GM10847 (cell line): ENCODE results near the gene CFAP92.

Experiments
- POLR2A ChIP-seq: IDR thresholded peaks from 2 replicates; pipeline ENCODE4 v1.6.1; 2011; ENCODE audit not compliant: insufficient read length; ENCODE audit errors: extremely low read depth

The CFAP92 gene

DNA sequence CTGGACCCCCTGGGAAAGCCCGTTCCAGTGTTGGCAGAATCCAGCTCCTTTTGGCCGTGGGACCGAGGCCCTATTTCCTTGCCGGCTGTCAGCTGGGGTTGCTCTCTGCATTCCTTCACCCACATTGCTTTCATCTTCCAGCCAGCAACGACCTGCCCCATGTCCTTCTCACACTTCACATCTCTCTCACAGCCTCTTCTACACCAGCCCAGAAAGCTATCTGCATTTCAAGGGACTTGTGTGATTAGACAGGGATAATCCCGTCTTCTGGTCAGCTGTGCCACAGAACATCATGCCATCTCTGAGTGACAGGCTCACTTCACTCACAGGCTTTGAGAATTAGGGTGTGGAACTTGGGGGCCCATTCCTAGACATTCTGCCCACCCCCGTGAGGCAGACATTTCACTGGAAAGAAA lies 23.6 kb upstream of the CFAP92 start:
- no peak for TF ChIP-seq POLR2A

DNA sequence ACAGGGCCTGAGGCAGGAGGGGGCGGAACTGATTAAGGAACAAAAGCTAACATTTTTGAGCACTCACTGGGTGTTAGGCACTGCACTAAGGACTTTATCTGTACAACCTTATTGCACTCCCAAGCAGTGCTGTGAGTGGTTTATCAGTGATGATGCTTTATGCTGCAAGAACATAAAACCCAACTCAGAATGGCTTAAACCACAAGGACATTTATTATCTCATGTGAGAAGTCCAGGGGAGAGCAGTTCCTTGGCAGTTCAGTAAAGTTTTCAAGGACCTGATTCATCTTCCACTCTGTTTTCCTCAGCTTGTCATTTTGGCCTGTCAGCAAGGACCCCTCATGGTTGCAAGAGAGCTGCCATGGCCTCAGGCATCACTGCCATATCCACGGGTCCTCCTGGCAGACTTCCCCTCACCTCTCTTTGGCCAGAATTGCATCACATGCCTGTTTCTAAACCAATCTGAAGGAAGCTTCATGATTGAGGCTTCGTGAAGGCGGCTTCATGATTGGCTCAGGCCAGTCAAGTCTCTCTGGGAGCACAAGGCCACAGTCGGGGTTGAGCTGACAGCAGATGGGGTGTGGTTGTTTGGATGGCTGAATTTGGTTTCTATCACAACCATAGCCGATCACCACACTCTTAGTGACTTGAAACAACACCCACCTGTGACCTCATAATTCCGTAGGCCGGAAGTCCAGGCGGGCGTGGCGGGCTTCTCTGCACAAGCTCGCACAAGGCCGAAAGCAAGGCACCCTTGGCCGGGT lies 23.0 kb upstream of the CFAP92 start:
- no peak for TF ChIP-seq POLR2A

DNA sequence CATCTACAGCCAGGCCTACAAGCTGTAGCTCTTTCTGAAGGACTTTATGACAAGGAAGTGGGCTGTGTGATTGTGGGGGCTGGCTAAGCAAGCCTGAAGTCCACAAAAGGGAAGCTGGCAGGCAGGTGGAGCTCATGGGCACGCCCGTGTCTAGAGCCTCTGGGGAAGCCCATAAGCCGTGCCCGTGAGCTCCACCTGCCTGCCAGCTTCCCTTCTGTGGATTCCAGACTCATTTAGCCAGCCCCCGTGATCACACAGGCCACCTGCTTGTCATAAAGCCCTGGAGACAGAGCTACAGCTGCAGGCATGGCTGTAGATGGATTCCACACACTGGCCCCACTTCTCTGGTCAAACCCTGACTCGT lies 22.5 kb upstream of the CFAP92 start:
- TF ChIP-seq POLR2A: no peak

DNA sequence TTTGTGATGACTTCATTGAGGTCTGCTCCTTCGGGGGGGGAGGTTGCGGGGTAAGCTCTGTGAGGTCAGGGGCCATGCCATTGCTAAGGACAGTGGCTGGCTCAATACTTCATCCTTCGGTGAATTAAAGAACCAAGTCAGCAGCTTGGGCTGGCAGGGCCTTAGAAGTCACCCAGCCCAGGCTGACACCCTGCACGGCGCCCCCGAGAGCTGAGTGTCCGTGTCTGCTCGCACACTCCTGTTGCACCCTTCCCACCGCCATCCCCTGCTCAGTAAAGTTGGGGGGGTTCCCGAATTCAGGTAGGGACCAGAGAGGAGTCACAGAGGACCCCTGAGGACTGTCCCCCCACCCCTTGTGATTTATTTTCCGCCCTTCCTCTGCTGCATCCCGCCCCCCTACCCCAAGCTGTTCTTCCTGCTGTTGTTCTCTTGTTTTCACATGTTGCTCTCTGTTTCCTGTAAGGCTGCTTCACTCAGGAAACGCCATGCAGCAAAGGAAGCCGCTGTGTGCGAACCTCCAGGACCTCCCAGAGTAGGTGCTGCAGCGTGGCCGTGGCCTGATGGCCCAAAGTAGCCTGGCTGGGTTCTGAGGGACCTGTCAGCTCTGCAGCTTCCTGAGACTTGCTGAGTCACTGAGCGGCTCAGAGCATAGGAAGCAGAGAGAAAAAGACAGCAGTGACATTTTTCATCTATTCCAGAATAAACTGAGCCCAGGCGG lies 21.7 kb upstream of the CFAP92 start:
- TF ChIP-seq POLR2A: no peak

DNA sequence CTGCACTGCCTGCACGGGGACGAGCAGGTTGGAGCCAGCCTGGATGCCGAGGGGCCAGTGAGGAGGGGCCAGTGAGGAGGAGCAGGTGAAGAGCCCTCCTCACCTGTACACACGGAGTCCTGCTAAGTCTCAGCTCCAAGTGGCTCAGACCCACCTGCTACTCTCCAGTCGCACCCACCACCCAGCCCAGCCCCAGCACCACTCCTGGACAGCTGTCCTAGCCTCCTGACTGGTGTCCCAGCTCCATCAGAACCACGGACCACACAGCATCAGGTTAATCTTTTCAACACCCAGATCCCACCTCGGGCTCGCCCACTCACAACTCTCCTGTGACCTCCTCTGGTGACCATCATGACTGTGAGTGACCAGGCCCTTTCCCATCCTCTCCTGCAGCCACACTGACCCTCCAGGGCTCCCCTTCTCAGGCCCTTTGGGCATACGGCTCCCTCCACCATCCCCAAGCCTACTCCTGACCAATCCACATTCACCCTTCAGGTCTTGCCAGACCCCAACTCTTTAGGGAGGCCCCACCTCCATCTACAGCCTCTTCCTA lies 21.0 kb upstream of the CFAP92 start:
- no peak for TF ChIP-seq POLR2A

DNA sequence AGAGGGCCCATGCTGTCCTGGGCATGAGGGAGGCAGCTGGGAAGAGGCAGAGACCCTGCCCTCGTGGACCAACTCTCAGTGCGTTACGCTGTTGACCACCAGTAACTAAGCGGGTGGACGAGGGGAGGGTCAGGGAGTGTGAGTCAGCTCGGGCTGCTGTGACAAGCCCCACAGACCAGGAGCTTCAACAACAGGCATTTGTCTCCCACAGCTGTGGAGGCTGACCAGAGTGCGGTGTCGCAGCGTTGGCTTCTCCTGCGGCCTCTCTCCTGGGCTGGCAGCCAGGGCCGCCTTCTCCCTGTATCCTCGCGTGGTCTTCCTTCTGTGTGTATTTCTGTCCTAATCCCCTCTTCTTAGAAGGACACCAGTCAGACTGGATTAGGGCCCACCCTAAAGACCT lies 20.3 kb upstream of the CFAP92 start:
- no peak for TF ChIP-seq POLR2A

DNA sequence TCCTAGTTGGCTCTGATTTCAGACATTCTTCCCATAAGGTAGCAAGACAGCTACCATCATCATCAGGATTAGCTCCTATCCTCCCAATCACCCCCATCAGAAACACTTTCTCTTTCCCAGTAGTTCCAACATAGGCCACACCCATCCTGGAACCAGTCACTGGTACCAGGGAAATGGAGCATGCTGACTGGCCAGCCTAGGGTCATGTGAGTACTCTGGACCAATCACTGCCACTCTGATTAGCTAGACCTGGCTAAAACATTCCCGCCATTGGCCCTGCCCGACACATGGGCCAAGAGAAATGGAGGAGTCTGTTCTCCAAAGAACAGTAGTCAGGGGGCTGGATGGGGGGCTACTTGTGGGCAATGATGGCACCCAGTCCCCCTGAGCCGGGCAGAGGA lies 19.6 kb upstream of the CFAP92 start:
- TF ChIP-seq POLR2A: no peak

DNA sequence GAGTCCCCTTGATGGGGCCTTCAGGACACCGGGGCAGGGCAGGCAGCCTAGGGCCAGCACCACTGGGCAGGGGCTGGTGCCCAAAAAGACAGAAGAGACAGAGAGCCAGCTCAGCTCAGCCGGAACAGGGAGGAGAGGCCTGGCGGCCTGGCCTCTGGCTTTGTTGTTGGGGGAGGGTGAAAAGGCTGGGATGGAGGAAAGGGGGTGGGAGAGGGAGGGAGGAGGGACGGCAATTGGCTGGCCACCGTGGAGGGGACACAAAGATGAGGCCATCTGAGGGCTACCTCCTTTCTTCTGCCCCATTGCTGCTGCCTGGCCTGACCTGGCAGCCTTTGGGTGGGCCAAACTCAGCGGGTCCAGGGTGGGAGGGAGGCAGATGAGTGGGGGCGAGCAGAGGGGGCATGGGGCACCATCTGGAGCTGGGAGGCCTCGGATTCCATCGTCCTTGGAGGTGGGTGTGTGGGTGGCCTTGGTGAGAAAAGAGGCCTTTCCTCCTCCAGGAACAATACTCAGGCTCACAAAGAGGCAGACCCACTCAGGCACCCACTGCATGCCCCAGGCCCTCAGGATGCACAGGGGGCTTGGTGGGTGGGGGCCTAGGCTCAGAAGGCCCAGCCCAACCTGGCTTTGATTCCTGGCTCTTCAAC lies 16.6 kb upstream of the CFAP92 start:
- no peak for TF ChIP-seq POLR2A

DNA sequence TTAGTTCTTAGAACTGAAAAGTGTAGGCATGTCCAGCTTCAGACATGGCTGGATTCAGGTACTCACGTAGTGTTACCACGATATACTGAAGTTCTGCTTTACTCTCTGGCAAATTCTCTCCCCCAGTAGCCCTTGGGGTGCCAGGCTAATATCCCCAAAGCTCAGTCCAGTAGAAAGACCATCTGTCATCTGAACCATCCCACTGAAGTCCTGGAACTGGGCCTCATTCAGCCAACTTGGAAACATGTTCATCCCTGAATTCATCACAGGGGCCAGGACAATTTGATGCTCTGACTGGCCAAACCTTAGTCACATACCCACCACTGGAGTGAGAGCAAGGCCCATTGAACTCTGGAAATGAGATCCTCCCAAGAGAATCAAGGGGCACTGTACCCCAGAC lies 15.4 kb upstream of the CFAP92 start:
- TF ChIP-seq POLR2A: no peak

DNA sequence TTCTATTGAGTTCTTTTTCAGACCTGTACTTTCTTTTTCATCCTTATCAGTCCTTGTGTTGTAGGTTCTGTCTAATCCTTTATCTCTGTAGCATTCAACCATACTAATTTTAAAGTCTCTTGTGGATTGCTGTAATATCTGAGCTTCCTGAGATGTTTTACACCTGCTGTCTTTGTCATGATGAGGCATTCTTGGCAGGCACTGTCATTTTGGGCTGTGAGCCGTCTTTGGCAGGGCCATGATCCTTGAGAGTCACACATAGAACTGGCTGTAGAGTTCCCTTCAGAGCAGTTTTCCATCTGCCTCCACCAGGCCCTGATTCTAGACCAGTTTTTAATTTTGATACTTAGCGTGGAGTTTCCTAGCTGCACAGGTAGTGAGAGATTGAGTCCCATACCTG lies 13.9 kb upstream of the CFAP92 start:
- no peak for TF ChIP-seq POLR2A

DNA sequence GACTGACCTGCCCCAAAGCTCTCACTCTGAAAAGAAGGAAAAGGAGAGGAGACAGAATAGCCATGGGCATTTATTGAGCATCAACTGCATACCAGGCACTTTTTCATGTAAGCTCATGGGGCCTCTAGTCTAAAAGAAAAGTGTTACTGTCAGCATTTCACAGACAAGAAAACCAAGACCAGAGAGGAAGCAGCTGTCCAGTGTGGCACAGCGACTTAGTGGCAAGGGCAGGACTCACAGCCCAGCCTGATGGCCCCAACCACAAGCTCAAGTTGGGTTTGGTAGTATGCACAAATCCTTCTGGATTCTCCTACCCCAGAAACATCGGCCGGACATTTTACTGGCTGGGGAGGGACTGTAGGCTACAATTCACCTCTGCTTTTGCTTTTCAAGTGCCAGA lies 13.0 kb upstream of the CFAP92 start:
- no peak for TF ChIP-seq POLR2A

DNA sequence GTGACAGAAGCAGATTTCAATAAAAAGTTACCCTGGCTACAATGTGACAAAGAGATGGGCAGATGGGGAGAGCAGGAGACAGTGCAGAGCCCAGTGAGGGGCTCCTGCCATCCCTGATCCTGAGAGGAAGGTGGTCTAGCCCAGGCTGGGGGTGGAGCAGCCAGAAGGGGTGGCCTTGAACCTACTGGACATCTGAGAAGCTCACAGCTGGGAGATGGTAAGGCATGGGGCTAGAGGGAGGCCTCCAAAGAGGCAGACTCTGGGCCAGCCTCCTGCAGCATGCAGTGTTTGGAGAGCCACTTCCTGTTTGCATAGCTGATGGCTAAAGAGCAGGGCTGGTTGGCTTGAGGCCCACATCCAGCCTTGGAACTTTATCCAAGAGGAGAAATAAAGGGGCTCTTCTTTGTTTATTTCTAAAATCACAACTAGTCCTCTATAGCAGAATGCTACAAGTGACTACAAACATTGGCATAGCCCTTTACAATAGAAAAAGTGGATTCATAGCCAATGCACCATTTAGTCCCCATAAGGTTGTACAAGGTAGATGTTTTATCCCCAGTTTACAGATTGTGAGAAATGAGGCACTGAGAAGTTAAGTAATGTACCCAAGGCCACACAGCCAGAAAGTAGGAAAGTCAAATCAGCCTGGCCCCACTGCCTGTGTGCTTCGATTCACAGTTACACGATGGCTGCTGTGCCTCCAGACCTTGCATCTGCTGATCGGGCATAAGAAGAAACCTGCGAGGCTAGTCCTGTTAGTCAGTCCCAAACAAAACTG lies 11.8 kb upstream of the CFAP92 start:
- no peak for TF ChIP-seq POLR2A

DNA sequence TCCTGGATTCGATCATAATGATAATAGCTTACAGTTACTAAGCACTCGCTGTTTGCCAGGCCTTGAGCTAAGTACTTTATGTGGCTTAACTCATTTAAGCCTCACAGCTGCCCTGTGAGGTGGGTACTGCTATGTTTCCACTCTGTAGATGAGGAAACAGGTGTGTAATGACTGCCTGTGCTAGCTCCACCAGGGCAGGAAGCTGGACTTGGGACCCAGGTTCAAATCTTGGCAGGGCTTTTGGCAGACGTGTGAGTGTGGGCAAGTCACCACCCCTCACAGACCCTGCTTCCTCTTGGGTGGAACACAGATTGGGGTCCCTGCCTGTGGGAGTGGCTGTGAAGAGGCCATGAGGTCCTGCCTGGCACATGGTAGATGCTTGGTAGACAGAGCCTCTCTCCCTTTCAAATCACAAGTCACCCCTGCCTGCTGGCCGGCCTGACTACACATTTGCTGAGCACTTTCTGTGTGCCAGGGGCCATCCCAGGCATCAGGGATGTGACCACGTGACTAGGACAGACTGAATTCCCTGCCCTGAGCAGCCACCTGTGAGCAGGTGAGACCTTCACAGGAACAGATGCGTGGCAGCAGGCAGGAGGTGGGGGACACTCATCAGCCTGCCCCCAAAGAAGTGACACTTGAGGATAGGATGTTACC lies 10.9 kb upstream of the CFAP92 start:
- no peak for TF ChIP-seq POLR2A

DNA sequence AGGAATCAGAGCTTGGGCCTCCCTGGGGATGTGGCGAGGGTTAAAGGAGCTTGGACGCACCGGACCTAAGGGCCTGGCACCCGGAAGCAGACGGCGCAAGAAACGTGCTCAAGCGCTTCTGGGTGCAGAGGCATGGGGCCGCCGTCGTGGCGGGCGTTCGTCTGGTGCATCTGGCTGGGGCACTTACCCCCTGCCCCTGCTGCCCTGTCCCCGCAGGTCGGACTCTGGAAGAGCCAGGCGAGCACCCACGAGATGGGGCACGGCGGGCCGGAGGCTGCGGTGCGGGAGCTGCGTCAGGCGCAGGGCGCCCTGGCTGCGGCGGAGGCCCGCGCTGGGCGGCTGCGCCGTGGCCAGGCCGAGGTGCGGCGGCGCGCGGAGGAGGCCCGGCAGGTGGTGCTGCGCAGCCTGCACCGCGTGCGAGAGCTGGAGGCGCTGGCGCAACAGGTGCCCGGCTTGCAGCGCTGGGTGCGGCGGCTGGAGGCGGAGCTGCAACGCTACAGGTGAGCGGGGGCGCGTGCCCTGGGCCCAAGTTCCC lies 9.8 kb upstream of the CFAP92 start:
- no peak for TF ChIP-seq POLR2A
